IMR-90 (cell line): ENCODE results near the gene PLXND1. TPM values are rescaled to one million over a fixed set of nuclear protein-coding genes. Genes with fewer than 3 reads are reported as not detected.

Experiments
- ATAC-seq: fragments of 200-7000 bp; cut with Tn5 transposase; 2 replicates; pipeline ENCODE4 v1.9.1; 2020; ENCODE audit warnings: low read depth, mild to moderate bottlenecking, moderate library complexity
- BruUV-seq: library from RNA; stranded (reverse); fragments of 400-500 nt; replicated peaks from 2 replicates; lab custom pipeline; 2021; lab: Mats Ljungman, UMichigan
- CTCF ChIA-PET: fragments of 300-600 bp; formaldehyde crosslinking; extraction: SDS; loops from one replicate; lab custom pipeline; 2021; ENCODE audit warnings: antibody characterized with exemption; lab: Yijun Ruan, JAX
- POLR2A ChIA-PET: fragments of 300-600 bp; sonication (Branson Sonifier 250); formaldehyde crosslinking; loops from one replicate; lab custom pipeline; 2022; ENCODE audit warnings: antibody characterized with exemption; ENCODE audit not compliant: unreplicated experiment; lab: Charles Lee
- DNase-seq: peaks from one replicate; pipeline ENCODE4 v3.0.0; 2013
- H2AFZ ChIP-seq: replicated peaks from 2 replicates; pipeline ENCODE3; 2013; ENCODE audit warnings: low read length, mild to moderate bottlenecking; ENCODE audit not compliant: poor library complexity
- H2AK5ac ChIP-seq: 2 replicates; pipeline ENCODE4 v1.6.1; 2013; ENCODE audit warnings: low read depth, low read length, inconsistent platforms
- H2AK9ac ChIP-seq: replicated peaks from 2 replicates; pipeline ENCODE3; 2013; ENCODE audit warnings: mild to moderate bottlenecking, low read depth, low read length, moderate library complexity; ENCODE audit not compliant: poor library complexity
- H2BK120ac ChIP-seq: 2 replicates; pipeline ENCODE4 v1.6.1; 2013; ENCODE audit warnings: low read depth, low read length, inconsistent platforms
- H2BK15ac ChIP-seq: 3 replicates; pipeline ENCODE4 v1.6.1; 2013; ENCODE audit warnings: low read depth, low read length, inconsistent platforms
- H2BK20ac ChIP-seq: 2 replicates; pipeline ENCODE4 v1.6.1; 2013; ENCODE audit warnings: low read depth, mild to moderate bottlenecking, inconsistent platforms, low read length, moderate library complexity
- H2BK5ac ChIP-seq: 2 replicates; pipeline ENCODE4 v1.6.1; 2013; ENCODE audit warnings: mild to moderate bottlenecking, low read depth, low read length, inconsistent platforms; ENCODE audit not compliant: poor library complexity, severe bottlenecking
- H3K14ac ChIP-seq: replicated peaks from 2 replicates; pipeline ENCODE4 v1.6.1; 2013; ENCODE audit warnings: low read depth, low read length, inconsistent platforms
- H3K18ac ChIP-seq: 2 replicates; pipeline ENCODE4 v1.6.1; 2013; ENCODE audit warnings: low read depth, low read length, control low read depth
- H3K23ac ChIP-seq: 2 replicates; pipeline ENCODE4 v1.6.1; 2013; ENCODE audit warnings: low read depth, low read length, inconsistent platforms
- H3K27ac ChIP-seq: 2 replicates; pipeline ENCODE4 v1.5.1; 2013; ENCODE audit warnings: mild to moderate bottlenecking, control low read depth, low read length; ENCODE audit not compliant: insufficient read depth
- H3K27me3 ChIP-seq: 2 replicates; pipeline ENCODE4 v1.6.1; 2013; ENCODE audit warnings: low read length; ENCODE audit not compliant: control insufficient read depth, insufficient read depth
- H3K36me3 ChIP-seq: 2 replicates; pipeline ENCODE4 v1.6.1; 2013; ENCODE audit warnings: low read length, mixed read lengths; ENCODE audit not compliant: control insufficient read depth, insufficient read depth
- H3K4ac ChIP-seq: 2 replicates; pipeline ENCODE4 v1.6.1; 2013; ENCODE audit warnings: low read depth, low read length, inconsistent platforms
- H3K4me1 ChIP-seq: 2 replicates; pipeline ENCODE4 v1.6.1; 2013; ENCODE audit warnings: low read length, mixed read lengths; ENCODE audit not compliant: control insufficient read depth, insufficient read depth
- H3K4me2 ChIP-seq: 2 replicates; pipeline ENCODE4 v1.6.1; 2013; ENCODE audit warnings: low read depth, mild to moderate bottlenecking, control low read depth, low read length, moderate library complexity
- H3K4me3 ChIP-seq: 2 replicates; pipeline ENCODE4 v1.5.1; 2013; ENCODE audit warnings: low read depth, mild to moderate bottlenecking, control low read depth, low read length, moderate library complexity; ENCODE audit not compliant: insufficient read depth
- H3K56ac ChIP-seq: 2 replicates; pipeline ENCODE4 v1.6.1; 2013; ENCODE audit warnings: low read length, inconsistent platforms; ENCODE audit not compliant: insufficient read depth; ENCODE audit errors: extremely low read depth
- H3K79me1 ChIP-seq, 2 experiments: 2 replicates each; pipeline ENCODE4 v1.6.1; 2013; ENCODE audit warnings: low read length in 2 of 2, inconsistent platforms in 1 of 2, low read depth in 1 of 2
- H3K9ac ChIP-seq: 2 replicates; pipeline ENCODE4 v1.6.1; 2013; ENCODE audit warnings: low read depth, low read length, control low read depth
- H3K9me1 ChIP-seq: 2 replicates; pipeline ENCODE4 v1.6.1; 2013; ENCODE audit warnings: low read length, inconsistent platforms; ENCODE audit not compliant: insufficient read depth
- H3K9me3 ChIP-seq: 2 replicates; pipeline ENCODE4 v1.6.1; 2013; ENCODE audit warnings: low read length; ENCODE audit not compliant: control insufficient read depth, insufficient read depth
- H4K20me1 ChIP-seq: 2 replicates; pipeline ENCODE4 v1.6.1; 2013; ENCODE audit warnings: low read length, inconsistent platforms; ENCODE audit not compliant: insufficient read depth
- H4K5ac ChIP-seq: 2 replicates; pipeline ENCODE4 v1.6.1; 2013; ENCODE audit warnings: mild to moderate bottlenecking, low read depth, low read length, control low read depth
- H4K8ac ChIP-seq, 2 experiments: 2 replicates each; pipeline ENCODE4 v1.6.1; 2013; ENCODE audit warnings: low read depth in 2 of 2, low read length in 2 of 2, control low read depth in 1 of 2, inconsistent platforms in 1 of 2
- H4K91ac ChIP-seq: 2 replicates; pipeline ENCODE4 v1.6.1; 2013; ENCODE audit warnings: low read depth, low read length, inconsistent platforms; ENCODE audit not compliant: insufficient read depth
- ELK1 ChIP-seq: fragments of 150-350 bp; IDR thresholded peaks from 2 replicates; pipeline ENCODE4 v1.6.1; 2016; ENCODE audit warnings: low read depth, mild to moderate bottlenecking, low read length, moderate library complexity, borderline replicate concordance
- MAFK ChIP-seq: IDR thresholded peaks from 2 replicates; pipeline ENCODE4 v1.6.1; 2012; ENCODE audit warnings: low read depth, low read length, improper control_type of control experiment
- POLR2A ChIP-seq: IDR thresholded peaks from 2 replicates; pipeline ENCODE4 v1.6.1; 2012; ENCODE audit warnings: mild to moderate bottlenecking, low read depth, low read length
- RAD21 ChIP-seq: IDR thresholded peaks from 2 replicates; pipeline ENCODE4 v1.6.1; 2012; ENCODE audit warnings: low read length, improper control_type of control experiment
- RCOR1 ChIP-seq: IDR thresholded peaks from 2 replicates; pipeline ENCODE4 v1.6.1; 2012; ENCODE audit warnings: mild to moderate bottlenecking, low read length, improper control_type of control experiment; ENCODE audit not compliant: insufficient replicate concordance
- RFX5 ChIP-seq: IDR thresholded peaks from 2 replicates; pipeline ENCODE4 v1.8.0; 2012; ENCODE audit warnings: low read depth, mild to moderate bottlenecking, low read length, moderate library complexity
- WGBS, 2 experiments: methylation state at CpG; one replicate each; pipeline versions ENCODE4 v1.1.5 to v1.1.7; 2013; ENCODE audit warnings: missing lambda C conversion rate in 2 of 2; ENCODE audit not compliant: insufficient read length in 1 of 2; ENCODE audit errors: extremely low coverage in 2 of 2; 5-methylcytosine and 5-hydroxymethylcytosine counted together
- dilution Hi-C: fragments of 300-500 bp; cut with HindIII; formaldehyde crosslinking; loops from one replicate; pipeline ENCODE4 v1.14.3; 2018; ENCODE audit warnings: low sequenced_read_pairs; ENCODE audit not compliant: unreplicated experiment
- in situ Hi-C: fragments of 300-500 bp; cut with MboI; formaldehyde crosslinking; loops from 3 replicates; pipeline ENCODE4 v1.14.3; 2019; ENCODE audit warnings: low sequenced_read_pairs, inconsistent platforms, mixed read lengths
- intact Hi-C: fragments of 100-400 bp; cut with micrococcal nuclease; formaldehyde crosslinking; loops from 2 replicates; pipeline ENCODE4 v1.10.0; 2022
- polyA plus RNA-seq, 3 experiments: library from polyadenylated mRNA; depleted of rRNA; stranded (reverse); fragments of >200 nt; gene quantifications; 2 replicates each; pipeline ENCODE4 v1.2.3, GENCODE V29; 2012; ENCODE audit warnings: low replicate concordance in 1 of 3
- total RNA-seq: library from RNA; depleted of rRNA; stranded (reverse); fragments of >200 nt; gene quantifications from 2 replicates; pipeline ENCODE4 v1.2.3, GENCODE V29; 2012
- TF ChIP-seq, protein P1 (sequence below): fragments of 150-350 bp; IDR thresholded peaks from 2 replicates; pipeline ENCODE4 v1.6.1; 2017; ENCODE audit warnings: mild to moderate bottlenecking, antibody characterized with exemption, low read length, low read depth
- TF ChIP-seq, protein P2 (sequence below): conservative IDR thresholded peaks from 2 replicates; pipeline ENCODE4 v1.5.1; 2012; ENCODE audit warnings: mild to moderate bottlenecking, low read depth, low read length, improper control_type of control experiment

PLXND1 gene
- total and polyA plus RNA-seq, 2 of the 4 experiments (the other 2 are of a cell fraction): 19.2 to 67.1 TPM

DNA sequence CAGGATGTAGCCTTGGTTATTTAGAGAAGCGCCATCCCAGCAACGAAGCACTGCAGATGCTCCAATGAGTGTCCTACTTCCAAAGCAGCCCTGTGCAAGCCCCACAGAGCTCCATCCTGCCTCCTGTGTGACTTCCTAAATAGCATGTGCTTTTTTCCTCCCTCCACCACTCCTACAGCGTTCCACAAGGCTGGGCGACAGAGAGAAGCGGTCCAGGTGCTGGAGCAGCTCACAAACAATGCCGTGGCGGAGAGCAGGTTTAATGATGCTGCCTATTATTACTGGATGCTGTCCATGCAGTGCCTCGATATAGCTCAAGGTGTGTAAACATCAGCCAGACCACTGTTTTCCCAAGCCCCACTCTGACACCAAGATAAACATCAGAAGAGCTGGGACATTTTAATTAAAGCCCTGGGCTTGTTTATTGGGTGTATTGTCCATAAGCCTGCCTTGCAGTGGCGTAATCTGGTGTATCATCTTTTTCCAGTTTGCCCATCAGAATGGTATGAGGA lies 100.2 kb downstream of the PLXND1 start:
- TF ChIP-seq RFX5 (no peak), POLR2A (no peak), MAFK (no peak), RCOR1 (no peak), ELK1 (no peak), RAD21 (no peak)
- TF ChIP-seq, protein P1, sequence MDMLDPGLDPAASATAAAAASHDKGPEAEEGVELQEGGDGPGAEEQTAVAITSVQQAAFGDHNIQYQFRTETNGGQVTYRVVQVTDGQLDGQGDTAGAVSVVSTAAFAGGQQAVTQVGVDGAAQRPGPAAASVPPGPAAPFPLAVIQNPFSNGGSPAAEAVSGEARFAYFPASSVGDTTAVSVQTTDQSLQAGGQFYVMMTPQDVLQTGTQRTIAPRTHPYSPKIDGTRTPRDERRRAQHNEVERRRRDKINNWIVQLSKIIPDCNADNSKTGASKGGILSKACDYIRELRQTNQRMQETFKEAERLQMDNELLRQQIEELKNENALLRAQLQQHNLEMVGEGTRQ: no peak
- TF ChIP-seq, protein P2, sequence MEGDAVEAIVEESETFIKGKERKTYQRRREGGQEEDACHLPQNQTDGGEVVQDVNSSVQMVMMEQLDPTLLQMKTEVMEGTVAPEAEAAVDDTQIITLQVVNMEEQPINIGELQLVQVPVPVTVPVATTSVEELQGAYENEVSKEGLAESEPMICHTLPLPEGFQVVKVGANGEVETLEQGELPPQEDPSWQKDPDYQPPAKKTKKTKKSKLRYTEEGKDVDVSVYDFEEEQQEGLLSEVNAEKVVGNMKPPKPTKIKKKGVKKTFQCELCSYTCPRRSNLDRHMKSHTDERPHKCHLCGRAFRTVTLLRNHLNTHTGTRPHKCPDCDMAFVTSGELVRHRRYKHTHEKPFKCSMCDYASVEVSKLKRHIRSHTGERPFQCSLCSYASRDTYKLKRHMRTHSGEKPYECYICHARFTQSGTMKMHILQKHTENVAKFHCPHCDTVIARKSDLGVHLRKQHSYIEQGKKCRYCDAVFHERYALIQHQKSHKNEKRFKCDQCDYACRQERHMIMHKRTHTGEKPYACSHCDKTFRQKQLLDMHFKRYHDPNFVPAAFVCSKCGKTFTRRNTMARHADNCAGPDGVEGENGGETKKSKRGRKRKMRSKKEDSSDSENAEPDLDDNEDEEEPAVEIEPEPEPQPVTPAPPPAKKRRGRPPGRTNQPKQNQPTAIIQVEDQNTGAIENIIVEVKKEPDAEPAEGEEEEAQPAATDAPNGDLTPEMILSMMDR: no peak
- Histone ChIP-seq H3K4ac (no peak overlapping the region), H3K79me1 (no peaks in the 10 kb centered on the region), H3K56ac (no peak overlapping the region), H2BK5ac (no peak overlapping the region), H4K8ac (no peak overlapping the region), H3K14ac (no peak overlapping the region), H3K23ac (no peak overlapping the region), H4K91ac (no peak overlapping the region), H2BK20ac (no peak overlapping the region), H3K9ac (no peak overlapping the region), H3K27me3 (no peaks in the 10 kb centered on the region), H3K4me1 (no peaks in the 10 kb centered on the region), H3K18ac (no peak overlapping the region), H2AK5ac (no peak overlapping the region), H3K4me3 (no peak overlapping the region), H3K36me3 (peaks cover 4% of the 10 kb centered on the region), H2AK9ac (no peak overlapping the region), H3K9me1 (peaks cover 8% of the 10 kb centered on the region; the same call in 1 of the 2 replicates), H3K9me3 (no peaks in the 10 kb centered on the region), H4K5ac (no peak overlapping the region), H4K20me1 (no peaks in the 10 kb centered on the region), H3K4me2 (no peak overlapping the region), H2BK15ac (no peak overlapping the region), H2BK120ac (no peak overlapping the region), H3K27ac (no peak overlapping the region), H2AFZ (no peak overlapping the region)
- ATAC-seq (no peak), DNase-seq (no peak)
- no TSS peak for BruUV-seq
- intact Hi-C loops (no loop called here), in situ Hi-C loops (no loop called here), dilution Hi-C loops (no loop called here)
- ChIA-PET POLR2A (no interaction called here), CTCF (no interaction called here)
- WGBS, 2 experiments: 92% methylated on average over 5 of the region's 9 CpGs; no CpG with 5 or more reads in 1 of the 2 experiments
